Smooth muscle cell (in vitro differentiated cells): Measurements from ENCODE around the gene BLTP2. TPM values are rescaled to one million over a fixed set of nuclear protein-coding genes. Genes with fewer than 3 reads are reported as not detected.

ENCODE experiments used
- DNase-seq: peaks from one replicate; lab custom pipeline; 2025; ENCODE audit not compliant: unreplicated experiment; lab: John Stamatoyannopoulos, UW
- H2AFZ ChIP-seq: fragments of 200-600 bp; sonication (generic); 2 replicates; pipeline ENCODE4 v1.6.0; 2016; ENCODE audit warnings: antibody characterized with exemption, low read depth, mild to moderate bottlenecking
- H3F3A ChIP-seq: fragments of 200-600 bp; sonication (generic); 2 replicates; pipeline ENCODE4 v1.6.0; 2017; ENCODE audit warnings: antibody characterized with exemption, low read depth
- H3K27ac ChIP-seq: fragments of 200-600 bp; sonication (generic); 2 replicates; pipeline ENCODE4 v1.5.1; 2016; ENCODE audit warnings: low read depth, mild to moderate bottlenecking
- H3K27me3 ChIP-seq: fragments of 200-600 bp; sonication (generic); 2 replicates; pipeline ENCODE4 v1.6.1; 2016; ENCODE audit warnings: low read depth, mild to moderate bottlenecking
- H3K36me3 ChIP-seq: fragments of 200-600 bp; sonication (generic); 2 replicates; pipeline ENCODE4 v1.5.1; 2016; ENCODE audit warnings: low read depth
- H3K4me1 ChIP-seq: fragments of 200-600 bp; sonication (generic); 2 replicates; pipeline ENCODE4 v1.5.1; 2016; ENCODE audit warnings: low read depth
- H3K4me2 ChIP-seq: fragments of 200-600 bp; sonication (generic); 2 replicates; pipeline ENCODE4 v1.6.0; 2016; ENCODE audit warnings: mild to moderate bottlenecking
- H3K4me3 ChIP-seq: fragments of 200-600 bp; sonication (generic); 2 replicates; pipeline ENCODE4 v1.5.1; 2016; ENCODE audit warnings: mild to moderate bottlenecking
- H3K79me2 ChIP-seq: fragments of 200-600 bp; sonication (generic); 2 replicates; pipeline ENCODE4 v1.6.0; 2016; ENCODE audit warnings: low read depth, mild to moderate bottlenecking
- H3K9ac ChIP-seq: fragments of 200-600 bp; sonication (generic); 2 replicates; pipeline ENCODE4 v1.6.0; 2016; ENCODE audit warnings: low read depth
- H3K9me3 ChIP-seq: fragments of 200-600 bp; sonication (generic); replicated peaks from 2 replicates; pipeline ENCODE4 v1.5.1; 2016; ENCODE audit warnings: low read depth
- H4K20me1 ChIP-seq: fragments of 200-600 bp; sonication (generic); 2 replicates; pipeline ENCODE4 v1.6.0; 2016; ENCODE audit warnings: low read depth
- WGBS: methylation state at CpG from one replicate; pipeline ENCODE4 v1.1.7; 2016; ENCODE audit warnings: low lambda C conversion rate; 5-methylcytosine and 5-hydroxymethylcytosine counted together
- polyA plus RNA-seq: library from polyadenylated mRNA; unstranded; fragments of >200 nt; fragmentation: Nextera tagmentation; extraction: Ambion mirVana; gene quantifications from 2 replicates; pipeline ENCODE4 v1.2.1, GENCODE V29; 2016
- total RNA-seq: library from RNA; depleted of rRNA; stranded (reverse); fragments of >200 nt; gene quantifications from 2 replicates; pipeline ENCODE4 v1.2.3, GENCODE V29; 2014
- TF ChIP-seq, protein P1 (sequence below): fragments of 200-600 bp; sonication (generic); IDR thresholded peaks from 2 replicates; pipeline ENCODE4 v1.5.1; 2017; ENCODE audit warnings: borderline replicate concordance, mild to moderate bottlenecking, antibody characterized with exemption; ENCODE audit not compliant: insufficient read depth, poor library complexity, severe bottlenecking

Gene BLTP2
- total and polyA plus RNA-seq, 2 experiments from 2014 or later, result 37.1 to 63.5 TPM

DNA sequence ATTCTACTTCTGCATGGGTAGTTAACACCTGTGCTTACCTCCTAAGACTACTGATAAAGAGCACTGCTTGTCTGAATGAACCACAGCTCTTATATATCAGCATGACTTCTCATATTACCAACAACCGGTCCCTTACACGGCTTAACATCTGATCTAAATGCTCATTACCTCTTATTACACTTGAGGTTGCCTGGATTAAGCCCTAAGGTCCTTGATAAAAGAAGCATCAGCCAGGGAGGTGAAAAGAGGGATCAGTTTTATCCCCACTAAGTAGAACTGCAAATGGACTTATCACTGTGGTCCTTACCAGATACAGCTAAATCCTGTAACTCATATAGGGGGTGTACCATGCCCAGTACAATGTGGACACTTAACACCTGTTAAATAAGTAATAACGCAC lies 22.8 kb downstream of the BLTP2 start:
- H3K27ac ChIP-seq, result no peak overlapping the region
- H4K20me1 ChIP-seq, result no peaks in the 10 kb centered on the region
- no peak overlapping the region for H3K4me2 ChIP-seq
- no peak for DNase-seq
- H3K4me1 ChIP-seq, result no peaks in the 10 kb centered on the region
- H3K79me2 ChIP-seq, result no peaks in the 10 kb centered on the region
- H3K27me3 ChIP-seq, result no peaks in the 10 kb centered on the region
- H3K9me3 ChIP-seq, result no peaks in the 10 kb centered on the region
- no peak overlapping the region for H3K4me3 ChIP-seq
- TF ChIP-seq, protein P1, sequence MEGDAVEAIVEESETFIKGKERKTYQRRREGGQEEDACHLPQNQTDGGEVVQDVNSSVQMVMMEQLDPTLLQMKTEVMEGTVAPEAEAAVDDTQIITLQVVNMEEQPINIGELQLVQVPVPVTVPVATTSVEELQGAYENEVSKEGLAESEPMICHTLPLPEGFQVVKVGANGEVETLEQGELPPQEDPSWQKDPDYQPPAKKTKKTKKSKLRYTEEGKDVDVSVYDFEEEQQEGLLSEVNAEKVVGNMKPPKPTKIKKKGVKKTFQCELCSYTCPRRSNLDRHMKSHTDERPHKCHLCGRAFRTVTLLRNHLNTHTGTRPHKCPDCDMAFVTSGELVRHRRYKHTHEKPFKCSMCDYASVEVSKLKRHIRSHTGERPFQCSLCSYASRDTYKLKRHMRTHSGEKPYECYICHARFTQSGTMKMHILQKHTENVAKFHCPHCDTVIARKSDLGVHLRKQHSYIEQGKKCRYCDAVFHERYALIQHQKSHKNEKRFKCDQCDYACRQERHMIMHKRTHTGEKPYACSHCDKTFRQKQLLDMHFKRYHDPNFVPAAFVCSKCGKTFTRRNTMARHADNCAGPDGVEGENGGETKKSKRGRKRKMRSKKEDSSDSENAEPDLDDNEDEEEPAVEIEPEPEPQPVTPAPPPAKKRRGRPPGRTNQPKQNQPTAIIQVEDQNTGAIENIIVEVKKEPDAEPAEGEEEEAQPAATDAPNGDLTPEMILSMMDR, result no peak
- H3F3A ChIP-seq, result no peaks in the 10 kb centered on the region
- no peak overlapping the region for H3K9ac ChIP-seq
- 99% methylated on average over 3 of the region's 3 CpGs for WGBS
- H3K36me3 ChIP-seq, result peaks cover 37% of the 10 kb centered on the region
- H2AFZ ChIP-seq, result no peak overlapping the region

DNA sequence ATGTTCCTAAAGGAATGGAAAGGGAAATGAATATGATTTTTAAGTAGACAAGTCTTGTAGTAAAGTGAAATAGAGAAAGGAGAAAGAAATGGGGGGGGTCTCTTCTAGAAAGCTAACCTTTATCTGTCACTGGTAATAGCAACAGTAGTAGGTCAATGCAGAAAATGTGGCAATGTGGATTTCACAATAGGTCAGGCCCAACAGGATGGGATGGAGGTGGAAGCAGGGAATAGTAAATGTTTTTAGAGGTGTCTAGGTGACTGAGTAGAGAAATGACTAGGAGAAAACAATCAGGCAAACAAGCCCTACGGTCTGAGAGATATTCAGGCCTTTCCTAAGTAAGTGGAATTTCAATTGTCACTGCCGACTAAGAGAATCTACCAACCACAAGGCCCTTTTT lies 24.9 kb downstream of the BLTP2 start:
- Histone ChIP-seq H3K9me3 (no peaks in the 10 kb centered on the region), H4K20me1 (no peaks in the 10 kb centered on the region), H3K79me2 (no peaks in the 10 kb centered on the region), H3K9ac (no peak overlapping the region), H3K4me1 (no peaks in the 10 kb centered on the region), H2AFZ (no peak overlapping the region), H3K4me2 (no peak overlapping the region), H3K36me3 (peaks cover 46% of the 10 kb centered on the region), H3K27ac (no peak overlapping the region), H3K27me3 (no peaks in the 10 kb centered on the region), H3K4me3 (no peak overlapping the region), H3F3A (no peaks in the 10 kb centered on the region)
- TF ChIP-seq, protein P1, result no peak
- 96% methylated on average over 2 of the region's 2 CpGs for WGBS
- DNase-seq, result no peak

DNA sequence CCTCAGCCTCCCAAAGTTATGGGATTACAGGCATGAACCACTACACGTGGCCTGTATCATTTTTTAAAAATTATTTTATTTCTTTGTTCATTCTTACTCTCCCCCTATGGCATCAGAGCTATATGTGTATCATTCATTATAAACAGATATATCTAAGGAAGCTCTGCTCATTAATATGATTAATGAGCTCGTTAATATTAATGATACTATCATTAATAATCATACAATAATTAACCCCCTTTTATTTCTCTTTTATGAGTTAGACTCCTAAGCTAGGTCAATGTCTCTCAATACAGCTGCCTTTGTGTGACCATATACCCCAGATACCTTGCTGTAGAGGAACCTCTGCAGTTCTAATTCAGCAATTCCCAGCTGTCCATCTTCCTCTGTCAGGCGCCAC lies 26.5 kb downstream of the BLTP2 start:
- Histone ChIP-seq H3K4me2 (no peak overlapping the region), H3K79me2 (no peaks in the 10 kb centered on the region), H3K9me3 (no peaks in the 10 kb centered on the region), H3K27ac (no peak overlapping the region), H4K20me1 (no peaks in the 10 kb centered on the region), H3K27me3 (no peaks in the 10 kb centered on the region), H3F3A (no peaks in the 10 kb centered on the region), H3K36me3 (peaks cover 46% of the 10 kb centered on the region), H3K4me3 (no peak overlapping the region), H3K4me1 (no peaks in the 10 kb centered on the region), H3K9ac (no peak overlapping the region), H2AFZ (no peak overlapping the region)
- DNase-seq, result no peak
- 96% methylated on average over 3 of the region's 3 CpGs for WGBS
- TF ChIP-seq, protein P1, result no peak

DNA sequence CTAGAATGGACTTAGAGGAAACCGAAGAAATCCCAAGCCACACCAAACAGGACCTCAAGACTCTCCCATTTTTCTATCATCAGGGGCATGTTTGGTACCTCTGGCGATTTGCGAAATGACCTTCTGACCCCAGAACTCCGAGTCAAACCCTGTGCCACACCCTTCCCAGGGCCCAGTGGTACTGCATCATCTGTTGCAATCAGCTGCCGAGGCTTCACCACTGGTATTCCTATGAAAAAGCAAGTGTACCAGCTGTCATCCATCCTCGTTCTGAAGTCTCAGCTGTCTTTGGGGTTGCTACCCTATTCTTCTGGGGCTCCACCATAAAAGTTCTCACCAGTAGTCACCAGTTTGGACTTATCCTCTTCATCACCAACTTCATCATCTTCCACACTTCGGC lies 28.7 kb downstream of the BLTP2 start:
- Histone ChIP-seq H3K79me2 (no peaks in the 10 kb centered on the region), H4K20me1 (no peaks in the 10 kb centered on the region), H2AFZ (no peak overlapping the region), H3K4me1 (no peaks in the 10 kb centered on the region), H3F3A (no peaks in the 10 kb centered on the region), H3K36me3 (peaks cover 41% of the 10 kb centered on the region), H3K4me2 (no peak overlapping the region), H3K4me3 (no peak overlapping the region), H3K9ac (no peak overlapping the region), H3K27ac (no peak overlapping the region), H3K27me3 (no peaks in the 10 kb centered on the region), H3K9me3 (no peaks in the 10 kb centered on the region)
- TF ChIP-seq, protein P1, result no peak
- WGBS, result 96% methylated on average over 7 of the region's 7 CpGs
- DNase-seq, result no peak
